Prostate gland (tissue), 2 donors: ENCODE results near the gene PPP1R12B. TPM values are rescaled to one million over a fixed set of nuclear protein-coding genes. Genes with fewer than 3 reads are reported as not detected.

Experiments
- DNase-seq: peaks from one replicate; pipeline ENCODE4 v3.0.0-alpha.2; 2019; ENCODE audit warnings: low spot score
- H3K27ac ChIP-seq, 2 donors: fragments of 200-600 bp; sonication (generic); 2 replicates each; pipeline ENCODE4 v1.5.1; 2017 to 2019
- H3K27me3 ChIP-seq: fragments of 200-600 bp; sonication (generic); replicated peaks from 2 replicates; pipeline ENCODE4 v1.5.1; 2019; ENCODE audit not compliant: insufficient read depth
- H3K36me3 ChIP-seq, 2 donors: fragments of 200-600 bp; sonication (generic); 1 replicate in 1 of 2; 2 replicates in 1 of 2; pipeline versions ENCODE4 v1.5.1 to v1.8.1; 2017 to 2019
- H3K4me1 ChIP-seq: fragments of 200-600 bp; sonication (generic); replicated peaks from 2 replicates; pipeline ENCODE4 v1.5.1; 2019
- H3K4me3 ChIP-seq, 2 donors: fragments of 200-600 bp; sonication (generic); 2 replicates each; pipeline ENCODE4 v1.5.1; 2017 to 2019
- H3K9me3 ChIP-seq: fragments of 200-600 bp; sonication (generic); 2 replicates; pipeline ENCODE4 v1.5.1; 2017
- POLR2A ChIP-seq: fragments of 450-650 bp; IDR thresholded peaks from one replicate; pipeline ENCODE4 v1.6.1; 2016; ENCODE audit warnings: antibody characterized with exemption, mild to moderate bottlenecking
- POLR2AphosphoS5 ChIP-seq: sonication (generic); formaldehyde crosslinking; IDR thresholded peaks from one replicate; pipeline ENCODE4 v1.6.1; 2017; ENCODE audit warnings: antibody characterized with exemption
- WGBS: methylation state at CpG from one replicate; pipeline ENCODE4 v1.1.5; 2018; 5-methylcytosine and 5-hydroxymethylcytosine counted together
- intact Hi-C: fragments of 100-400 bp; cut with DNase I; formaldehyde crosslinking; loops from one replicate; pipeline ENCODE4 v1.14.2; 2022
- total RNA-seq, 2 donors: library from RNA; depleted of rRNA; stranded (reverse); fragments of >200 nt; gene quantifications; one replicate each; pipeline ENCODE4 v1.1.0, GENCODE V29; 2016
- TF ChIP-seq, protein P1 (sequence below), 4 experiments: fragments of 200-600 bp in 2 of 4; fragments of 450-650 bp in 2 of 4; sonication (generic) in 2 of 4; IDR thresholded peaks; 1 replicate in 3 of 4; 2 replicates in 1 of 4; pipeline ENCODE4 v1.5.1; 2016 to 2019; ENCODE audit warnings: antibody characterized with exemption in 4 of 4, mild to moderate bottlenecking in 2 of 4, moderate library complexity in 2 of 4

PPP1R12B gene
- total RNA-seq, 2 donors from 2014 or later, result 116 to 179 TPM

GRCh38 chr1:202591515-202591914 is 243.0 kb downstream of the PPP1R12B start:
- no peak for DNase-seq
- 87% methylated on average over 7 of the region's 7 CpGs for WGBS
- H3K27ac ChIP-seq, result no peak overlapping the region
- no peaks in the 10 kb centered on the region for H3K9me3 ChIP-seq
- H3K4me3 ChIP-seq, result no peak overlapping the region
- intact Hi-C loops, result no loop called here
- no peaks in the 10 kb centered on the region for H3K36me3 ChIP-seq
- no peaks in the 10 kb centered on the region for H3K27me3 ChIP-seq
- H3K4me1 ChIP-seq, result no peaks in the 10 kb centered on the region
- TF ChIP-seq POLR2AphosphoS5 (no peak), POLR2A (no peak)
- TF ChIP-seq, protein P1, sequence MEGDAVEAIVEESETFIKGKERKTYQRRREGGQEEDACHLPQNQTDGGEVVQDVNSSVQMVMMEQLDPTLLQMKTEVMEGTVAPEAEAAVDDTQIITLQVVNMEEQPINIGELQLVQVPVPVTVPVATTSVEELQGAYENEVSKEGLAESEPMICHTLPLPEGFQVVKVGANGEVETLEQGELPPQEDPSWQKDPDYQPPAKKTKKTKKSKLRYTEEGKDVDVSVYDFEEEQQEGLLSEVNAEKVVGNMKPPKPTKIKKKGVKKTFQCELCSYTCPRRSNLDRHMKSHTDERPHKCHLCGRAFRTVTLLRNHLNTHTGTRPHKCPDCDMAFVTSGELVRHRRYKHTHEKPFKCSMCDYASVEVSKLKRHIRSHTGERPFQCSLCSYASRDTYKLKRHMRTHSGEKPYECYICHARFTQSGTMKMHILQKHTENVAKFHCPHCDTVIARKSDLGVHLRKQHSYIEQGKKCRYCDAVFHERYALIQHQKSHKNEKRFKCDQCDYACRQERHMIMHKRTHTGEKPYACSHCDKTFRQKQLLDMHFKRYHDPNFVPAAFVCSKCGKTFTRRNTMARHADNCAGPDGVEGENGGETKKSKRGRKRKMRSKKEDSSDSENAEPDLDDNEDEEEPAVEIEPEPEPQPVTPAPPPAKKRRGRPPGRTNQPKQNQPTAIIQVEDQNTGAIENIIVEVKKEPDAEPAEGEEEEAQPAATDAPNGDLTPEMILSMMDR (IDR thresholded peaks at IDR 0.05), result no peak

DNA sequence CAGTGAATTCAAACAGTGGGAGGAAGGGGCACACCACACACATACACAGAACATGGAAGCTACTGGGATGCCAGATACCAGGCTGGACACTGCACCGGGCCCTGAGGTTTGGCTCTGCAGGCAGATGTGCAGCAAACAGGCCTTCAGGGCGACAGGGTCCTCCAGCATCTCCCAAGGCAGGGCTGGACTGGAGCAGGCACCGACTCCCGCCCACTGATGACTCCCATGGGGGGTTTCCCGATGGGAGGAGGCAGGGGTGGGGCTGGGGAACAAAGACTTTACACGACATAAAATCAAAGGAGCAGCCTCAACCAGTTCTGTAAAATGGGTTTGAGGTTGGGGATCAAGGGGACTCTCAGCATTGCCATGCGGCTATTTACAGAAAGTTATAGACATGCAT is 243.6 kb downstream of the PPP1R12B start:
- 87% methylated on average over 7 of the region's 7 CpGs for WGBS
- Histone ChIP-seq H3K27ac (no peak overlapping the region), H3K4me3 (no peak overlapping the region), H3K9me3 (no peaks in the 10 kb centered on the region), H3K27me3 (no peaks in the 10 kb centered on the region), H3K4me1 (no peaks in the 10 kb centered on the region), H3K36me3 (no peaks in the 10 kb centered on the region)
- TF ChIP-seq, protein P1 (IDR thresholded peaks at IDR 0.05), result no peak
- TF ChIP-seq POLR2AphosphoS5, result no peak
- DNase-seq, result no peak
- intact Hi-C loops, result no loop called here

GRCh38 chr1:202593845-202594244 is 245.3 kb downstream of the PPP1R12B start:
- Histone ChIP-seq H3K4me3 (no peak overlapping the region), H3K27ac (peak overlapping the region; percentile 7 to 55), H3K27me3 (no peaks in the 10 kb centered on the region), H3K36me3 (no peaks in the 10 kb centered on the region), H3K4me1 (no peaks in the 10 kb centered on the region), H3K9me3 (no peaks in the 10 kb centered on the region)
- intact Hi-C loops, result no loop called here
- DNase-seq, result peak; percentile 67
- no peak for TF ChIP-seq POLR2A
- peak; percentile 67 for TF ChIP-seq POLR2AphosphoS5
- TF ChIP-seq, protein P1 (IDR thresholded peaks at IDR 0.05), result peak in 1 of 4 experiments; percentile 15
- 61% methylated on average over 4 of the region's 4 CpGs for WGBS

DNA sequence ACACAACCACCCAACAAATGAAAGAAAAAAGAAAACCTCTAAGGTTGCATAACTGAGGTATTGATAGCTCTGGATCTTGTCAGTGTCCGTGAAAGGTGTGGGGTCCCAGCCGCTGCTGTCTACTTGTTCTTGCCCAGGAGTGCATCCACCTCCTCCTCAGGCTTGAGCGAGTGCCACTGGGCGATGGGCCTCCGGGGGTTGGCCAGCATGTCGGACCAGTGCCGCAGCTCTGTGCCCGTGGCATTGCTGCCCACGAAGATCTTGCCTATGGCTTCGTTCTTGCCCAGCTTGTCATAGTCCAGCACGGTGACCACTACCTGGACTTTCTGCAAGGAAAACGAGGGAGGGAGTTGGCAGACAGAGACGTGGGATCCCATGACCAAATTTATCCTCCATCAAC is 248.1 kb downstream of the PPP1R12B start:
- Histone ChIP-seq H3K4me1 (no peaks in the 10 kb centered on the region), H3K27ac (no peak overlapping the region), H3K9me3 (no peaks in the 10 kb centered on the region), H3K36me3 (no peaks in the 10 kb centered on the region), H3K27me3 (no peaks in the 10 kb centered on the region), H3K4me3 (no peak overlapping the region)
- intact Hi-C loops, result no loop called here
- WGBS, result 89% methylated on average over 13 of the region's 13 CpGs
- TF ChIP-seq POLR2AphosphoS5 (no peak), POLR2A (no peak)
- TF ChIP-seq, protein P1 (IDR thresholded peaks at IDR 0.05), result no peak
- DNase-seq, result no peak

- 91% methylated on average over 3 of the region's 3 CpGs for WGBS
- no peak overlapping the region for H3K4me3 ChIP-seq
- no peak for DNase-seq
Observed at GRCh38 chr1:202597090-202597761, 248.7 kb downstream of the PPP1R12B start.

More at GRCh38 chr1:202597090-202597761, 248.7 kb downstream of the PPP1R12B start:
- no peaks in the 10 kb centered on the region for H3K4me1 ChIP-seq
- no peak overlapping the region for H3K27ac ChIP-seq
- H3K9me3 ChIP-seq, result no peaks in the 10 kb centered on the region
- no peaks in the 10 kb centered on the region for H3K27me3 ChIP-seq
- H3K36me3 ChIP-seq, result no peaks in the 10 kb centered on the region
- intact Hi-C loops, result no loop called here
- TF ChIP-seq, protein P1 (IDR thresholded peaks at IDR 0.05), result no peak
- TF ChIP-seq POLR2AphosphoS5 (no peak), POLR2A (no peak)
